Measurements from ENCODE around the gene WWC2.
"Not testable (repeated sequence)": the region's sequence is repeated elsewhere in the genome, so short reads cannot be mapped to it uniquely, and the experiment has no call there.

Gene WWC2

DNA sequence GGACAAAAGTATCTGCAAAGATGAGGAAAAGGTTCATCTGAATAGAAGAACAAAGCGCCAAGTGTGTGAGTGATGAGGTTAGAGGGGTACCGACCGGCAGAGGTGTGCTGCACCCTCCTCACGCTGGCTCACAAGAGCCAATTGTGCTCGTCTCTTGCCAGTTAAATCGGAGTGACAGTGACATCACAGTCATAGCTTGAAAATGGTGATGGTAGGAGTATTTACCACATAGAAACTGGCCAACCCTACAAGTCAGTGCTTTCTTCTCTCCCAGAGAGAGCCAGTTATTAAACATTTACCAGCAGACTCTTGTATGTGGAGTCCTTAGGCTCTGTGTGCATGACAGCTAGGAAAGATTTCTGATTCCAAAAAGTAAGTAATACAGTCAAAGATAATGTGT is 188.6 kb downstream of the WWC2 start:
- in situ Hi-C loops (cut with MboI; ENCODE audit: low sequenced_read_pairs), result no loop called here

DNA sequence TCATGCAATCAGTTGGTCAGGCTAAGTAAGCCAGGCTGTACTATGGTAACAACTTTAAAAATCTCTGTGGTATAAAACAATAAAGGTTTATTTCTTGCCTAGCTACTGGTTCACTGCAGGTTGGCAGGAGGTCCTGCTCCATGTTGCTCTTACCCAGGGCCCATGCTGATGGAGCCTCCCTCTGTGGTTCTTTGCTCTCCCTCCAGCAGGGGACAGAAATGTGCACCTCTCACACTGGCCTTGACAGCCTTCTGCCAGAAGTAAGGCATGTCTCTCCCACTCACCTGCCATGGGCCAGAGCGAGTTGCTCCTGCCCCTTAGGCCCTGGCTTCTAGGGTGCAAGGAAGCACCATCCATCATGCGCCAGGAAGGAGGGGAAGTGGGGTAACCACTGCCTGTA is 189.9 kb downstream of the WWC2 start:
- in situ Hi-C loops (cut with MboI; ENCODE audit: low sequenced_read_pairs), result no loop called here

DNA sequence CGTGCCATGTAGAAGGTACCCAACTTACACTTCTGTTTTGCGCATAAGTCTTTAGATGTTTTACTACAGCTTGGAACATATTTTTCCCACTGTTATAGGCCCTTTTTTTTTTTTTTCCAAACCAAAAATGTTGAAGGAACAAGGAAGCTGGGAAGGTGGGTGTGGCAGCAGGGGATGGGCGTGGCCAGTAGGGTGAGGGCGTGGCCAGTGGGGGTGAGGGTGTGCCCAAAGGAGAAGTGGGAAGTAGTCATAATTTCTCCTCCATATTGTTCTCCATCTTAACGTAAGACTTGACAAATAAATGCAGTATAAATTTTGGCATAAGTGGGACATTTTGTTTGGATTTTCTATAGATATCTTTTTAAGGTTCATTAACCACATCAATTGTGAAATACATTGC is 190.6 kb downstream of the WWC2 start:
- in situ Hi-C loops (cut with MboI; ENCODE audit: low sequenced_read_pairs), result no loop called here

DNA sequence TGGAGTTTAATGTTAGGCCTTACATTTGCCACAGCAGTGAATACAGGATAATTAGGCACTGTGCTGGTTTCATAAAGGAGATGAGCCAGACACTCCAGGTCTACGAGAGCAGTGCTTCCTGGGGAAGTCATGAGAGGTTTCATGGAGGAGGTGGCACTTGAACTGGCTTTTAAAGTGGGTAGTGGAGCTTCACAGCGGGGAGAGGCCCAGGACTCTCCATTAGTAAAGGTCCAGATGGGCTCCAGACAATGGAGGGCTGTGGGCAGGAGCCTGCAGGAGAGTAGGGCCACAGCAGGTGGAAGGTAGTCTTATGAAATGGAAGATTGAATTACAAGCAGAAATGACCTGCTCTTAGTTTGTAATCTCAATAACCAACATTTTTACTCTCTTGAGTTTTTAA is 192.0 kb downstream of the WWC2 start:
- in situ Hi-C loops (cut with MboI; ENCODE audit: low sequenced_read_pairs), result no loop called here

DNA sequence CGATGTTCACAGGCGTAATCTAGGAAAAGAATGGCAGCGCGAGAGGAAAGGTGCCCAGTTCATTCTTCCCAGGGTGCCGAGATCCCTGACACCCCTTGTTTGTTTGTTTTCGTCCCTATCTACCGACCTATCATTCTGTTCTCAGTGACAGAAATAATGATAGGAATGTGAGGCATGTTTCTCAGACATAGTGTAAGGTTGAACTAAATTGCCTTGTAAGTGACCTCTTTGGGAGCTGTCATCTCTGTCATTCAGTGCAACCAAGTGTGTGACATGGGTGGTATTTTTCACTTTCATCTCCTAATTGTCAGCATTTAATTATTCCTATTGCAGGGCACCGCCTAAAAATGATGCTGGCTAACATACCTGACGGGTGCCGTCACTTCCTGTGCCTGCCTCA is 196.7 kb downstream of the WWC2 start:
- in situ Hi-C loops (cut with MboI; ENCODE audit: low sequenced_read_pairs), result no loop called here

DNA sequence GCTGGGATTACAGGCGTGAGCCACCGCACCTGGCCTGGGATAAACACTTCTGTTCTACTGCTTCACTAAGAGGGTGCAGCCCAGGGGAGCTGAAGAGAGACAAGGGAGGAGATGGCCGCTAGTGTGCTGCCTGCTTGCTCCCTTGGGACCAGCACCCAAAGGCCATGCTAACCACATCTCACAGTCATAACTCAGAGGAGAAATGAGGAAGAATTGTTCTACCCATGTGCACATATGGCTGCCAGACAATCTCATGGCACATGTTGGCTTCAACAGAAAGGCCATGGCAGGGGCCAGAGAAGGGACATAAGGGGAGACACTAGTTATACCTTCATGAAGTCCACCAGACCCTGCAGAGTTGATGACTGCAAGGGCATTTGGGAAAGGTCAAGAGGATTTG is 198.6 kb downstream of the WWC2 start:
- in situ Hi-C loops (cut with MboI; ENCODE audit: low sequenced_read_pairs), result no loop called here

DNA sequence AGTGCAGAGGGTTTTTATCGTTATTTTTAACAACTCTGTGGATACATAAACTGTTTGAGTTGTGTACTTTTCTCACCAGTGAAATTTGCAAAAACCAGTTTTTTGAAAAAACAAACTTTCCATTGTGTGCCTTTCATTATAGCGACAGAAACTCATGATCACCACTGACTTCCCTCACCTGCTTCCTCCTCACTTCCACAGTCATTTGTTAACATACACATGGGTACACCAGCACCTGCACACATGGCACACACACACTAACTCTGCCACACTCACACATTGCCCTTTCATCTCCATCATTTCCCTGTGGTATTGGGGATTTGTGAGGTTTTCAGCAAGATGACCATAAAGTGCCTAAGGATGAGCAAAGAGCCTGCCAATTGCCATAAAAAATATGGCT is 200.4 kb downstream of the WWC2 start:
- in situ Hi-C loops (cut with MboI; ENCODE audit: low sequenced_read_pairs), result no loop called here

DNA sequence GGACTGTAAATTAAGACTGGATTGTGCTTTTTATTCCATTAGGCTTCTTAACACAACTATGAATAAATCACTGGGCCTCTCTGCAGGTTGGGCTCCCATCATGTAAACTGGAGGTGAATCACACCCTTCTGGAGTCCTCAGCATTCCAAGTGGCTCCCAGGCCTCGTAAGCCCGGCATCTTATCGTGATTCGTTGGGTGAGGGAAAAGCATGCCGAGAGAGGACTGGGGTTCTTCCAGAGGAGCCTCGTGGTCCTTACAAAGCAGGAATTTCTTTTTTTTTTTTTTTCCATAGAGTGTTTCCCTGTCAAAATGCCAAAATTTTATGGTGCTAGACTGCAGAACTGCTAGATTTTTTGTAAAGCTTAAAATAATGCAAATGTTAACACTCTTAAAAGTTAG is 201.0 kb downstream of the WWC2 start:
- in situ Hi-C loops (cut with MboI; ENCODE audit: low sequenced_read_pairs), result no loop called here

DNA sequence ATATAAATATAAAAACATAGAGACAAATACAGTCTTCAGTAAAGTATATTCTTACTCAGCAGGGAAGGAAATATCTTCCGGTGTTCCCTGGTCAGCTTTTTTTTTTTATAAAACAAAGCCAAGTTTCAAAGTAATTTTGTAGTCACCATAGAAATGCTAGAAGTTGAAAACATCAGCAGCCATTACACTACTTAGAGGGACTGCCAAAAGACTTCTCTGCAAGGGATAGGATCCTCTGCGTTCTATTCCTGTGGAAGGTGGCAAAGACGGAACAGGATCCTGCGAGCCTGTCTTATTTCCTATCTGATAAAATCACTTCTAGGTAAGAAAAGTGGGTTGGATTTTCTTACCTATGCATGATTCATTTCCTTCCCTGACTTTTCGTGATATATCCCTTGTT is 201.6 kb downstream of the WWC2 start:
- in situ Hi-C loops (cut with MboI; ENCODE audit: low sequenced_read_pairs), result no loop called here

DNA sequence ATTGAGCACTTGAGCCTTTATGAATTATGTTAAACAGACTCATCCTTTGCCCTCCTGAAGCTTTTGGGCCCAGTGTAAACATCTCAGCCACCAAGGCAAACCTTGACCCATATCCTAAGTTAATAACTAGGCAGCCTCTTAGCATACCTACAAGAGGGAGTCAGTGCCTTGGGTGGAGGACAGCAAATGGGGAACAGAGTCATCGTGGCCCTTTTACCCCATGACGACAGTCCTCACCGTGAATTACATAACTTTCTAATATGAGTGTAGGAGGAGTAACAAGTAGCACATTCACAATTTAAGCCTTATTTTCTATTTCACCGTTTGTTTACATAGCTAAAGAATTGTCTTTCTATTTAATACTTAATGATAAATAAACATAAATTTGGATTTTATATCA is 204.2 kb downstream of the WWC2 start:
- in situ Hi-C loops (cut with MboI; ENCODE audit: low sequenced_read_pairs), result no loop called here

DNA sequence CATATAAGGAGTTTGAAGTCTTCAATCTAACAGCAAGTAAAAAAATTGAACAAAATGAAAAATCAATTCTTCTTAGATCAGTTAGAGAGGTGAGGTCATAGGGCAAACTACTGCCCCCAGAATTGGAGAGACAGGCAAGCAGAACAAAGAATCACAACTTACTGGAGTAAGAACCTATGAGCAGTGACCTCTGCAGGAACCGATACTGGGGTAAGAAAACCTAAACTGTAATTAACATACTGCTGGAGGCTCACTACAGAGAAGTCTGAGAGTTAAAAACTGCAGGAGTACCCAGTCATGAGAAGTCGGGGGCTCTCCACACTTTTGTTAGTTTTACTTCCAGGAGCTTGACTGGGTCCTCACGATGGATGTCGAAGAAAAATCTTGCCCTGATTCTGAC is 205.0 kb downstream of the WWC2 start:
- in situ Hi-C loops (cut with MboI; ENCODE audit: low sequenced_read_pairs), result no loop called here

DNA sequence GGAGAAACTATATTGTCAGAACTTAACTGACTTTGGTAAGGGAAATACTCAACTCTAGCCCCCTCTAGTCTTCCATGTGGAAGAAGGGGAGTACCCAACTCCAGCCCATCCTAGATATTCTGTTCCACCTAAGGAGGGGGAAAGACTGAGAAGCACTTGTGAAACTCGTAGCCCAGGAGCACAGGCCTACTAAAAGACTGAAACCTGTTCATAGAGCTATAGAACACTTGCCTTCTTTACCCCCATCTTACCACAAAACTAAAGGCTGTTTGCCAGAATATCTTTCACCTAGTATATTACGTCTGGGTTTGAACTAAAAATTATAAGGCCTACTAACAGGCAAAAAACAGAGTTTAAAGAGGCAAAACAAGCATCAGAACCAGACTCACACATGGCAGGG is 205.5 kb downstream of the WWC2 start:
- in situ Hi-C loops (cut with MboI; ENCODE audit: low sequenced_read_pairs), result no loop called here

DNA sequence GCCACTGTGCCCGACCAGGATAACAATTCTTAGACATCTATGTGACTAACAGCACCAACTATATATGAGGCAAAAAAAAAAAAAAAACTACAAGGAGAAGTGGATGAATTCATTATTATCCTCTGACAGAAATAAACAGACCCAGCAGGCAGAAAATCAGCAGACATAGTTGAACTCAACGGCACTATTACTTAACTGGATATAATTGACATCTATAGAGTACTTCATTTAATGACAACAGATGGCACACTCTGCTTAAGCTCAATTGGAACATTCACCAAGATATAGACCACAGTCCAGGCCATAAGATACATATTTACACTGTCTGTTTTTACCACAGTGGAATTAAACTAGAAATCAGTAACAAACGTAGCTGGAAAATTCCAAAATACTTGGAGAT is 207.8 kb downstream of the WWC2 start:
- in situ Hi-C loops (cut with MboI; ENCODE audit: low sequenced_read_pairs), result no loop called here

DNA sequence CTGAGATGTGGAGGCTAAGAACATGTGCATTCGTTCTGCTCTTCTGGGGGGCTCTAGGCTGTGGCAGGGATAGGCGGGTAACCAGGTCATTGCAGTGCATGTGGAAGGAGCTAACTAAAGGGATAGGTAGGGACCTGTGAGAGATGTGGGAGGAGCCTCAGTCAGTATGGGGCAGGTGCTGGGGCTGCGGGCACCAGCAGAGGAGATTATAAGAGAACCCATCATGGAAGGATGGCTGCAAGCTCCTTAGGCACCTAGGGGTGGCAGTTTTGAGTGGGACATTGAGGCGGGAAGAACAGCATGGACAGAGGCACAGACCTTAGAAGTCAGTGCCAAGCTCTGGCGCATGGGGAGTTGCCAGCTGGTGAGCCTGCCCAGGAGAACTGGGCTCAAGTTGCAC is 213.8 kb downstream of the WWC2 start:
- in situ Hi-C loops (cut with MboI; ENCODE audit: low sequenced_read_pairs), result no loop called here

DNA sequence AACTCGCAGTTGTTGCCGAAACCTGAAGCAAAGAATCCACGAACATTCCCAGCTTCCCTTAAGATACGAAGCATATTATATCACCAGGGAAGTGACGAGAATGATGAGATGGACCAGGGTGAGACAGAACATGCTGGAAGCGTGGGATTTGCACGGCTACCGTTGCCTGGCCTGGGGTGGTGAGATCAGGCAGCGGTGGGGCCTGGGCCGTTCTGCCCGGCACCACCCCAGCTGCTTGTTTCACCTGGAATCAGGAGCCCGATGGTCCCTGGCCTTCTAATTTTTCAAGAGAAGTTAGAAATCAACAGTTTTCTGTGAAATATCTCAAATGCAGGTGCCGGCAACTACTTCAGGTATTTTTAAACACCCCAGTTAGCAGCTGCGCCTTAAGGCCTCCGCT is 215.3 kb downstream of the WWC2 start:
- in situ Hi-C loops (cut with MboI; ENCODE audit: low sequenced_read_pairs), result no loop called here

DNA sequence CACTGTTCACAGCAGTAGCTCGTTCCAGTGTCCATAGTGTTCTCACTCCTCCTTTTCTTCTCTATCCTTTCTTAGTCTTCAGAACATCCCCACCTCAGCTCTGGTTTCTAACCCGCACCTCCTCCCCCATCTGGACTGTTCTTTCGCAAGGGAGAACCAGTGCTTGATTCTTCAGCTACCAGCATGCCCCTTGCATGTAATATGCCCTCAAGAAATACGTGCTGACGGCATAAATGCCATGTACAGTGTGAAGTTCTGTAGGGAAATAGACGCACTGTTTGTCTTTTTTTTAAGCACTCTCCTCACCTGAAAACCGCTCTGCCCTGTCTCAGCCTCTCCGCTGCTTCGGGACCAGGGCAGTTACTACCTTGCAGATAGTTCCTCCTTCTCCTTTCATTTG is 215.7 kb downstream of the WWC2 start:
- in situ Hi-C loops (cut with MboI; ENCODE audit: low sequenced_read_pairs), result no loop called here

DNA sequence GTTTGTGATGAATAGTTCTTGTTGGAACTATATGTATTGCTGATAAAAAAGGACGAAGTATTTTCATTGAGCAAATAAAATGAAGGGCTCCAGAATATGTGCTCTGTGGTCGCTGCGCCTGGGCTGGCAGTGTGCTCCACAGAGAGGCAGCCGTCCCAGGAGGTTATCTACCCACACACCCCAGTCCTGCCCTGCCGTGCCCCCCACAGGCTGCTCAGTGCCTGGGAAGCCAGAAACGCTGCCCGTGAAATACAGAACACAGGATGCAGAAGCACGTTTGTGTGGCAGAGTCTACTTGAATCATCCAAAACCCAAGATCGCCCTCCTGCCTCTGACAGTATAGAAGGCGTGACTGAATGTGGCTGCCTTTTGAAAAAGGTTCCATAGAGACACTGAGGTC is 219.6 kb downstream of the WWC2 start:
- in situ Hi-C loops (cut with MboI; ENCODE audit: low sequenced_read_pairs), result no loop called here

DNA sequence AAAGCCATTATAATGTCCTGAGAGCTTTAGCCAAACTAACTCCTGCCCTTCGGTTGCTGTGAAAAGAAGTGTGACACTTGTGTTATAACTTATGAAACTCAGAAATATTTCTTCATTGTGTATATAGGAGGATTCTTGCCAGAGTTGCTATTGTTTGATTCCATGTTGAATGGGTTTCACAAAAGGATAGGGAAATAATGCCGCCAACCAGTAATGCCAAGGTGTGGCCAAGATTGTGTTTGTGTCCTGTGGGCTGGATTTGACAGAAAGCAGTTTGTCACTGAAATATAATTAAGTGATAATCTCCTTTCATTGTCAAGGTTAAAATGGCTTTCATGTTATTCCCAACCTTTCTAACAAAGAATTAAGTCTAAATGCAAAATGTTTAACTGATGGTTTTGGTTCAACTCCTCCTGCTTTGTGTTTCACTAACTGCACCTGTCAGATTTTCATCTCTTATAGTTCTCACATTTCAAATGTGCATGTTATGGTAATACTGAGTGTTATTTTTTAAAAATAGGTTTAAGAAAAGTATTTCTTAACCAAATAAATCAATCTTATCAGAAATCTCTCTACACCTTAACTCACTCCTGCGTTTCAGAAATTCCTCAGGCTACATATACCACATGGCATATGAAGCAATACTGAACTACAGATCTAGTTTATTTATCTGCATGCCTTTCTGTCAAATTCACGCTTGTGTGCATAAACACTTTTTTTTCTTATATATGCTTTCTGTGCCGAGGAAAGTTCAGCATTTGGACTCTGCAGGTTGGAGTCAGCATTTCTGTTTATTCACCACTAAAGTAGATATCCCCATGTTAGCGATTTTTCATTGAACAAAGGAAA is 221.4 kb downstream of the WWC2 start, which contains the start of gene CLDN22:
Gene CLDN22 (minus strand): TSS at position 66 of the 849 bp plus-strand sequence. CDS start 58 bp downstream, at position 8.
- in situ Hi-C loops (cut with MboI; ENCODE audit: low sequenced_read_pairs), result no loop called here

DNA sequence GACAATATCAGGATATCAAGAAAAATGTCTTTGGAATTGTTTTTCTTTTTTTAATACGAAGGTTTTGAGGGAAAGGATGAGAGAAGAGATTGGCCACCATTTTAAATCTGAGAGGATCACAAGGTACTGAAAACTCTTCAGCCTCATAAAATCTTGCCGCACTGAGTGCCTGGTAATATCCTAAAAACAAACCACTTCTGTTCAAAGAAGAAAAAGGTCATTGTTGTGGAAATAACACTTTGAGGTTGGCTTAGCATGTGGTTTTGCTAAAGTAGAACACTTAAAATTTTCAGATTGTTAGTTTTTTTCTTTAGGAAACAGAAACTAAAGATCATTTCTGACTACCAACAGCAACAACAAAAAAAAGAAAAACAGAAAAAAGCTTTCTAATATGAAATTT is 222.0 kb downstream of the WWC2 start:
- in situ Hi-C loops (cut with MboI; ENCODE audit: low sequenced_read_pairs), result no loop called here

DNA sequence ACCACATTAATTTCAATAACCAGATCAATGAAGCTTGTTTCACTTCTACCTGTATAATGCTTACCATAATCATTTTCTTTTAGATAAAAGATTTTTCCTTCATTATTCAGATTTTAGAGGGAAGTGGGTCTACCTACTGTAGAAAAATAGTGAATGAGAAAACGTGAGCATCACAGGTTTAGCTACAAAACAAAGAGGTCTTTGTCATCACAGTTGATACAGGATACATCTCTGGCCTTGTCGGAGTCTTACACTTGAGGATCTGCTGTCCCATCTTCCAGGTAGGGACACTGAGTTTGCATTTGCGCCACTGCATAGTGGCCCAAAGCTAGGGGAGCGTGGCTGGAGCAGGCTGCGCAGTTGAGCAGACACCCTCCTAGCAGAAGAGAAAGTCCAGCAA is 222.5 kb downstream of the WWC2 start:
- in situ Hi-C loops (cut with MboI; ENCODE audit: low sequenced_read_pairs), result no loop called here

DNA sequence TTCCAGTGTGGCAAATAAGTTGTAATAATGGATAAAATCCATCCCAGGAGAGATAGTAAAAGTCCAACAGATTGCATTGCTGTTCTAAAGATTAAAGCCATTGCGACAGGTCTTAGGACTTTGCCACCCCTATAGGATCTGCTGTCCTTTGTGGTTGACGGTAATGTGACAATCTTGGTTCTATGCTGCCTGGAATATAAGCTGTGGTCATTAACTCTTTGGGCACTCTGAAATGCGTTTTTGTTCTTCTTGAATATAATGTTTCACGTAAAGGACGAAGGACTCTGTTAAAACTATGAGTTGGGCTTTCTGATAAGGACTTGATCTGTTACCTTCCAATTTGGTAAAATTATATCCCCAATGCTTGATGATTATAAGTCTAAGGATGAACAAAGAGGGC is 223.3 kb downstream of the WWC2 start, which contains the start of gene CLDN24:
Gene CLDN24 (minus strand): TSS at position 101 of the 400 bp plus-strand sequence. CDS start 0 bp downstream, at position 101.
- in situ Hi-C loops (cut with MboI; ENCODE audit: low sequenced_read_pairs), result no loop called here

DNA sequence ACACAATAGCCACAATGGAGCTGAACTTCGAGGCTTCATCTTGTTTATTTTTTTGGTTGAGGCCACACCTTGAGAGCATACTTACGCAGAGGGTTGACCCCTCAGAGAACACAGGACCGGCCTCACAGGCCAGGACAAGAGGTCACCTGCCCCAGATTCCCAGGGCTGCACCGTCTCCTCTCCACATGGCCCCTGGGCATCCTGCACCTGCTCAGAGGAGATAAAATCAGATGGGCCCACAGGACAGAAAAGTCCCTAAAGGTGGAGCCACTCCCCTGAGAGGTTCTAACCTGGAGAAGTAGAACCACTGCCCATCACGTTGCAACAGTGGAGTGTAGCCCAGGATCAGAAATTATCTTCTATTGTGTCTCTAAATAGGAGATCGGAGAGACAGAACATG is 224.2 kb downstream of the WWC2 start:
- in situ Hi-C loops (cut with MboI; ENCODE audit: low sequenced_read_pairs), result no loop called here

DNA sequence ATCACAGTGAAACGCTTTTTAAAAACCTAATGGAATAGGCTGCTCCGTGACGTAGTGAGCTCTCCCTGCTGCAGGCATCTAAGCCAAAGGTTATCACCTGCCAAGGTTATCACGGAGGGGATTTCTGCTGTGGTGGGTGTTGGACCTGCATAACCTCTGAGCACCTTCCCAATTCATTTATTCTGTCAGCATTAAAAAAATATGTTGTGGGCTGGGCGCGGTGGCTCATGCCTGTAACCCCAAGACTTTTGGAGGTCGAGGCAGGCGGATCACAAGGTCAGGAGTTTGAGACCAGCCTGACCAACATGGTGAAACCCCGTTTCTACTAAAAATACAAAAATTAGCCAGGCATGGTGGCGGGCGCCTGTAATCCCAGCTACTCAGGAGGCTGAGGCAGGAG is 225.0 kb downstream of the WWC2 start:
- in situ Hi-C loops (cut with MboI; ENCODE audit: low sequenced_read_pairs), result not testable (repeated sequence)

All from HL-60/S4 treated with phorbol 12-myristate 13-acetate at 8.2 ng/mL for 4 days and 3 days (cell line).